ENCODE measurements around the gene ADAMTS9.

DNA sequence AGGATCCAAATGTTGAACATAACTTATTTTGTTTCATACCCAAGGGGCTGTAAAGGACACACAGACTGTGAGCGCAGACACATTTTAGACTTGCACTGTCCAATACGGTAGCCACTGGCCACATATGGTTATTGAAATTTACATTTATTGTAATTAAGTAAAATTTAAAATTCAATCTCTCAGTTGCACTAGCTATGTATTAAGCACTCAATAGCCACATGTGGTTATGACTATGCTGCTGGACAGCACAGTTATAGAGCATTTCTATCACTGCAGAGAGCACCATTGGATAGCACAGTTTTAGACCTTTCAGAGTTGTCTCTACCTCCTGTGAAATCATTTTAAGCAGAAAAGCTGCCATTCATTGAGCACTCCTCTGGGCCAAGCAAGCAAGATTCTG is 204.3 kb downstream of the ADAMTS9 start:
- TF ChIP-seq POLR2A (IDR thresholded peaks at IDR 0.05) (no peak), CTCF (IDR thresholded peaks at IDR 0.05 in 8 of 11, conservative IDR thresholded peaks at IDR 0.05 in 3 of 11) (no peak)
